ENCODE measurements around the gene OR5D16. TPM values are rescaled to one million over a fixed set of nuclear protein-coding genes. Genes with fewer than 3 reads are reported as not detected.

The OR5D16 gene
- total RNA-seq = not detected

GRCh38 chr11:55838452-55838851, at the start of gene OR5D16:
Gene OR5D16, plus strand, starts transcription at chr11:55838752. Its CDS starts 0 bp downstream, at chr11:55838752.
- ATAC-seq (no peak), DNase-seq (no peak)
- Mint-ChIP-seq H3K27me3 (no peaks in the 10 kb centered on the region), H3K4me1 (no peaks in the 10 kb centered on the region), H3K9me3 (ENCODE audit: low read depth) (peaks cover 14% of the 10 kb centered on the region), H3K27ac (no peak within 1 kb of the TSS), H3K4me3 (no peak within 1 kb of the TSS), H3K36me3 (ENCODE audit: low read depth) (peaks cover 4% of the 10 kb centered on the region)
- ChIA-PET POLR2A (no interaction called here), CTCF (no interaction called here)
- intact Hi-C loops (cut with DNase I, micrococcal nuclease) = loop anchor here in 1 of 2 experiments (10.0 kb wide), 1 partner anchor 124 kb away; no protein-coding TSS in a partner anchor

GRCh38 chr11:55791606-55792005, 46.9 kb upstream of the OR5D16 start:
- POLR2A ChIA-PET = no interaction called here
- Mint-ChIP-seq H3K9me3 (ENCODE audit: low read depth) (peaks cover 13% of the 10 kb centered on the region), H3K4me1 (no peaks in the 10 kb centered on the region), H3K27ac (no peak overlapping the region), H3K36me3 (ENCODE audit: low read depth) (no peaks in the 10 kb centered on the region), H3K4me3 (no peak overlapping the region), H3K27me3 (no peaks in the 10 kb centered on the region)
- CTCF ChIA-PET = interaction anchor here (0.5 kb wide), 1 partner anchor 44 kb away, joined by 3 read pairs; no protein-coding TSS in a partner anchor
- no peak for ATAC-seq
- no peak for DNase-seq
- intact Hi-C loops (cut with DNase I, micrococcal nuclease) = loop anchor here in 1 of 2 experiments (10.0 kb wide), 1 partner anchor 57 kb away; no protein-coding TSS in a partner anchor

GRCh38 chr11:55793321-55793720, 45.2 kb upstream of the OR5D16 start:
- no peak for ATAC-seq
- H3K4me1 Mint-ChIP-seq = no peaks in the 10 kb centered on the region
- H3K9me3 Mint-ChIP-seq (ENCODE audit: low read depth) = peaks cover 8% of the 10 kb centered on the region
- intact Hi-C loops (cut with DNase I, micrococcal nuclease) = loop anchor here in 1 of 2 experiments (10.0 kb wide), 1 partner anchor 59 kb away; no protein-coding TSS in a partner anchor
- ChIA-PET POLR2A (no interaction called here), CTCF (no interaction called here)
- no peak for DNase-seq
- no peak overlapping the region for H3K27ac Mint-ChIP-seq
- no peaks in the 10 kb centered on the region for H3K27me3 Mint-ChIP-seq
- H3K4me3 Mint-ChIP-seq = no peak overlapping the region
- H3K36me3 Mint-ChIP-seq (ENCODE audit: low read depth) = no peaks in the 10 kb centered on the region

GRCh38 chr11:55795256-55795655, 43.3 kb upstream of the OR5D16 start, which contains the start of gene OR5D14:
Gene OR5D14, plus strand, starts transcription at chr11:55795556. Its CDS starts 0 bp downstream, at chr11:55795556.
- no peaks in the 10 kb centered on the region for H3K4me1 Mint-ChIP-seq
- no peak within 1 kb of the TSS for H3K4me3 Mint-ChIP-seq
- POLR2A ChIA-PET = no interaction called here
- peaks cover 17% of the 10 kb centered on the region for H3K9me3 Mint-ChIP-seq (ENCODE audit: low read depth)
- H3K27ac Mint-ChIP-seq = no peak within 1 kb of the TSS
- CTCF ChIA-PET = no interaction called here
- ATAC-seq = no peak
- no peaks in the 10 kb centered on the region for H3K27me3 Mint-ChIP-seq
- intact Hi-C loops (cut with DNase I, micrococcal nuclease) = loop anchor here in 1 of 2 experiments (10.0 kb wide), 1 partner anchor 60 kb away; no protein-coding TSS in a partner anchor
- DNase-seq = no peak
- no peaks in the 10 kb centered on the region for H3K36me3 Mint-ChIP-seq (ENCODE audit: low read depth)

GRCh38 chr11:55806248-55806647, 32.3 kb upstream of the OR5D16 start:
- peaks cover 29% of the 10 kb centered on the region for H3K9me3 Mint-ChIP-seq (ENCODE audit: low read depth)
- CTCF ChIA-PET = no interaction called here
- H3K36me3 Mint-ChIP-seq (ENCODE audit: low read depth) = peaks cover 4% of the 10 kb centered on the region
- POLR2A ChIA-PET = no interaction called here
- intact Hi-C loops (cut with DNase I, micrococcal nuclease) = no loop called here
- H3K27me3 Mint-ChIP-seq = no peaks in the 10 kb centered on the region
- no peaks in the 10 kb centered on the region for H3K4me1 Mint-ChIP-seq
- H3K27ac Mint-ChIP-seq = no peak overlapping the region
- no peak overlapping the region for H3K4me3 Mint-ChIP-seq
- ATAC-seq (no peak), DNase-seq (no peak)

GRCh38 chr11:55811067-55811466, 27.5 kb upstream of the OR5D16 start, which contains the start of gene OR5L1:
Gene OR5L1, plus strand, starts transcription at chr11:55811367. Its CDS starts 100 bp downstream, at chr11:55811467.
- ATAC-seq = no peak
- no peak within 1 kb of the TSS for H3K27ac Mint-ChIP-seq
- H3K9me3 Mint-ChIP-seq (ENCODE audit: low read depth) = peaks cover 25% of the 10 kb centered on the region
- ChIA-PET POLR2A (no interaction called here), CTCF (no interaction called here)
- intact Hi-C loops (cut with DNase I, micrococcal nuclease) = no loop called here
- H3K4me3 Mint-ChIP-seq = no peak within 1 kb of the TSS
- no peaks in the 10 kb centered on the region for H3K4me1 Mint-ChIP-seq
- H3K36me3 Mint-ChIP-seq (ENCODE audit: low read depth) = peaks cover 4% of the 10 kb centered on the region
- H3K27me3 Mint-ChIP-seq = no peaks in the 10 kb centered on the region
- DNase-seq = no peak

GRCh38 chr11:55819330-55819729, 19.2 kb upstream of the OR5D16 start, which contains the start of gene OR5D18:
Gene OR5D18, plus strand, starts transcription at chr11:55819630. Its CDS starts 0 bp downstream, at chr11:55819630.
- Mint-ChIP-seq H3K9me3 (ENCODE audit: low read depth) (peaks cover 16% of the 10 kb centered on the region), H3K36me3 (ENCODE audit: low read depth) (no peaks in the 10 kb centered on the region), H3K4me3 (no peak within 1 kb of the TSS), H3K27ac (no peak within 1 kb of the TSS), H3K4me1 (no peaks in the 10 kb centered on the region), H3K27me3 (no peaks in the 10 kb centered on the region)
- ATAC-seq (no peak), DNase-seq (no peak)
- POLR2A ChIA-PET = no interaction called here
- intact Hi-C loops (cut with DNase I, micrococcal nuclease) = no loop called here
- CTCF ChIA-PET = no interaction called here

- POLR2A ChIA-PET = no interaction called here
- intact Hi-C loops (cut with DNase I, micrococcal nuclease) = no loop called here
- CTCF ChIA-PET = interaction anchor here (0.8 kb wide), 1 partner anchor 9 kb away, joined by 5 read pairs; no protein-coding TSS in a partner anchor
- Mint-ChIP-seq H3K27ac (no peak within 1 kb of the TSS), H3K4me3 (no peak within 1 kb of the TSS), H3K9me3 (ENCODE audit: low read depth) (peaks cover 6% of the 10 kb centered on the region), H3K4me1 (no peaks in the 10 kb centered on the region), H3K36me3 (ENCODE audit: low read depth) (no peaks in the 10 kb centered on the region), H3K27me3 (no peaks in the 10 kb centered on the region)
- DNase-seq (no peak), ATAC-seq (no peak)
Measured at GRCh38 chr11:55826919-55827318, 11.6 kb upstream of the OR5D16 start, which contains the start of gene OR5L2. Gene OR5L2, plus strand, starts transcription at chr11:55827219. Its CDS starts 0 bp downstream, at chr11:55827219.

GRCh38 chr11:55847453-55847852, 8.9 kb downstream of the OR5D16 start:
- H3K4me1 Mint-ChIP-seq = no peaks in the 10 kb centered on the region
- H3K4me3 Mint-ChIP-seq = no peak overlapping the region
- POLR2A ChIA-PET = no interaction called here
- DNase-seq = no peak
- no peaks in the 10 kb centered on the region for H3K27me3 Mint-ChIP-seq
- intact Hi-C loops (cut with DNase I, micrococcal nuclease) = no loop called here
- CTCF ChIA-PET = no interaction called here
- ATAC-seq = no peak
- no peak overlapping the region for H3K27ac Mint-ChIP-seq
- no peaks in the 10 kb centered on the region for H3K36me3 Mint-ChIP-seq (ENCODE audit: low read depth)
- H3K9me3 Mint-ChIP-seq (ENCODE audit: low read depth) = peaks cover 10% of the 10 kb centered on the region

- Mint-ChIP-seq H3K27me3 (no peaks in the 10 kb centered on the region), H3K4me1 (no peaks in the 10 kb centered on the region), H3K4me3 (no peak overlapping the region), H3K36me3 (ENCODE audit: low read depth) (no peaks in the 10 kb centered on the region), H3K27ac (no peak overlapping the region), H3K9me3 (ENCODE audit: low read depth) (peaks cover 17% of the 10 kb centered on the region)
- no peak for ATAC-seq
- intact Hi-C loops (cut with DNase I, micrococcal nuclease) = no loop called here
- POLR2A ChIA-PET = no interaction called here
- CTCF ChIA-PET = no interaction called here
- DNase-seq = no peak
Measured at GRCh38 chr11:55849037-55849436, 10.5 kb downstream of the OR5D16 start.

GRCh38 chr11:55852141-55852540, 13.6 kb downstream of the OR5D16 start:
- intact Hi-C loops (cut with DNase I, micrococcal nuclease) = no loop called here
- DNase-seq (no peak), ATAC-seq (no peak)
- H3K4me1 Mint-ChIP-seq = no peaks in the 10 kb centered on the region
- POLR2A ChIA-PET = no interaction called here
- H3K36me3 Mint-ChIP-seq (ENCODE audit: low read depth) = no peaks in the 10 kb centered on the region
- H3K9me3 Mint-ChIP-seq (ENCODE audit: low read depth) = peaks cover 18% of the 10 kb centered on the region
- CTCF ChIA-PET = no interaction called here
- H3K4me3 Mint-ChIP-seq = no peak overlapping the region
- H3K27ac Mint-ChIP-seq = no peak overlapping the region
- H3K27me3 Mint-ChIP-seq = no peaks in the 10 kb centered on the region

GRCh38 chr11:55854704-55855103, 16.2 kb downstream of the OR5D16 start:
- H3K27ac Mint-ChIP-seq = no peak overlapping the region
- peaks cover 15% of the 10 kb centered on the region for H3K9me3 Mint-ChIP-seq (ENCODE audit: low read depth)
- ChIA-PET POLR2A (no interaction called here), CTCF (no interaction called here)
- intact Hi-C loops (cut with DNase I, micrococcal nuclease) = no loop called here
- H3K36me3 Mint-ChIP-seq (ENCODE audit: low read depth) = no peaks in the 10 kb centered on the region
- ATAC-seq = no peak
- no peaks in the 10 kb centered on the region for H3K4me1 Mint-ChIP-seq
- DNase-seq = no peak
- H3K4me3 Mint-ChIP-seq = no peak overlapping the region
- H3K27me3 Mint-ChIP-seq = no peaks in the 10 kb centered on the region

All from activated CD4-positive, alpha-beta T cell treated with anti-CD3 and anti-CD28 coated beads for 36 hours (primary cell).